ENCODE results near the gene PCCB. TPM values are rescaled to one million over a fixed set of nuclear protein-coding genes. Genes with fewer than 3 reads are reported as not detected.
"Not testable (repeated sequence)": the region's sequence is repeated elsewhere in the genome, so short reads cannot be mapped to it uniquely, and the experiment has no call there.

Gene PCCB
- total RNA-seq, 4 donors from 2014 or later = 31.2 to 95.8 (median 60.3) TPM

- H3K4me1 ChIP-seq = no peaks in the 10 kb centered on the region
- intact Hi-C loops (cut with DNase I) = no loop called here
- 86 to 95% methylated on average over 5 of the region's 5 CpGs for WGBS, 2 donors
- no peak for DNase-seq
- no peaks in the 10 kb centered on the region for H3K9me3 ChIP-seq
- H3K4me3 ChIP-seq (replicated peaks in 1 of 3) = no peak overlapping the region
- H3K27ac ChIP-seq = no peak overlapping the region
- TF ChIP-seq CTCF (IDR thresholded peaks at IDR 0.05) = no peak
- TF ChIP-seq POLR2A (IDR thresholded peaks at IDR 0.05) = no peak
- H3K36me3 ChIP-seq = peaks cover 0 to 13% of the 10 kb centered on the region in 2 donors
- H3K27me3 ChIP-seq = no peaks in the 10 kb centered on the region
These were observed 79.5 kb downstream of the PCCB start for GRCh38 chr3:136329593-136329992.

GRCh38 chr3:136330900-136331299 lies 80.8 kb downstream of the PCCB start:
- DNase-seq = no peak
- no peak for TF ChIP-seq POLR2A (IDR thresholded peaks at IDR 0.05)
- no peak for TF ChIP-seq CTCF (IDR thresholded peaks at IDR 0.05)
- peaks cover 3 to 13% of the 10 kb centered on the region in 2 donors for H3K36me3 ChIP-seq
- H3K27me3 ChIP-seq = no peaks in the 10 kb centered on the region
- H3K4me1 ChIP-seq = no peaks in the 10 kb centered on the region
- H3K9me3 ChIP-seq = no peaks in the 10 kb centered on the region
- H3K4me3 ChIP-seq (replicated peaks in 1 of 3) = no peak overlapping the region
- no peak overlapping the region for H3K27ac ChIP-seq
- intact Hi-C loops (cut with DNase I) = no loop called here
- WGBS, 2 donors = 93 to 94% methylated on average over 5 of the region's 5 CpGs

GRCh38 chr3:136332302-136332701 lies 82.2 kb downstream of the PCCB start:
- no peak overlapping the region for H3K27ac ChIP-seq
- WGBS, 2 donors = 78 to 89% methylated on average over 1 of the region's 1 CpG
- intact Hi-C loops (cut with DNase I) = no loop called here

GRCh38 chr3:136332776-136333175 lies 82.6 kb downstream of the PCCB start:
- no peaks in the 10 kb centered on the region for H3K4me1 ChIP-seq
- intact Hi-C loops (cut with DNase I) = no loop called here
- no peak for DNase-seq
- no peaks in the 10 kb centered on the region for H3K27me3 ChIP-seq
- no peaks in the 10 kb centered on the region for H3K9me3 ChIP-seq
- peaks cover 3 to 9% of the 10 kb centered on the region in 2 donors for H3K36me3 ChIP-seq
- no peak overlapping the region for H3K4me3 ChIP-seq (replicated peaks in 1 of 3)
- TF ChIP-seq CTCF (IDR thresholded peaks at IDR 0.05) (no peak), POLR2A (IDR thresholded peaks at IDR 0.05) (no peak)
- H3K27ac ChIP-seq = no peak overlapping the region

More at GRCh38 chr3:136332302-136332701, 82.2 kb downstream of the PCCB start:
- no peak for DNase-seq
- TF ChIP-seq POLR2A (IDR thresholded peaks at IDR 0.05) (no peak), CTCF (IDR thresholded peaks at IDR 0.05) (no peak)
- no peaks in the 10 kb centered on the region for H3K9me3 ChIP-seq
- H3K4me1 ChIP-seq = no peaks in the 10 kb centered on the region
- H3K4me3 ChIP-seq (replicated peaks in 1 of 3) = no peak overlapping the region
- H3K27me3 ChIP-seq = no peaks in the 10 kb centered on the region
- peaks cover 3 to 13% of the 10 kb centered on the region in 2 donors for H3K36me3 ChIP-seq

- TF ChIP-seq CTCF (IDR thresholded peaks at IDR 0.05) (no peak), POLR2A (IDR thresholded peaks at IDR 0.05) (no peak)
- Histone ChIP-seq H3K9me3 (no peaks in the 10 kb centered on the region), H3K4me1 (no peaks in the 10 kb centered on the region), H3K4me3 (replicated peaks in 1 of 3) (no peak overlapping the region), H3K27me3 (no peaks in the 10 kb centered on the region), H3K36me3 (peaks cover 3 to 4% of the 10 kb centered on the region in 2 donors), H3K27ac (no peak overlapping the region)
- intact Hi-C loops (cut with DNase I) = no loop called here
- no peak for DNase-seq
These were observed 84.1 kb downstream of the PCCB start for GRCh38 chr3:136334209-136334608.

- DNase-seq; H3K9me3 ChIP-seq; H3K4me3 ChIP-seq (replicated peaks in 1 of 3); intact Hi-C loops (cut with DNase I); H3K36me3 ChIP-seq; H3K27me3 ChIP-seq; H3K4me1 ChIP-seq; H3K27ac ChIP-seq: not testable (repeated sequence)
- WGBS, 2 donors = 97 to 100% methylated on average over 5 to 6 of the region's 6 CpGs
These were observed 84.6 kb downstream of the PCCB start for GRCh38 chr3:136334726-136335125.

Data from thyroid gland (tissue), 4 donors.